HEK293T (cell line): ENCODE measurements around the gene CYB5D1.
A peak's percentile ranks its signal among the peaks of the same experiment; 100 is the strongest.

Source experiments
- ARNT ChIP-seq: fragments of 450-650 bp; IDR thresholded peaks from 2 replicates; pipeline ENCODE4 v1.6.1; 2017; ENCODE audit warnings: mild to moderate bottlenecking
- BHLHE40 ChIP-seq: fragments of 450-650 bp; IDR thresholded peaks from 2 replicates; pipeline ENCODE4 v1.6.1; 2016; ENCODE audit warnings: mild to moderate bottlenecking, moderate library complexity, borderline replicate concordance
- CTBP1 ChIP-seq: fragments of 450-650 bp; IDR thresholded peaks from 2 replicates; pipeline ENCODE4 v1.6.1; 2016; ENCODE audit warnings: borderline replicate concordance
- ELF4 ChIP-seq: fragments of 450-650 bp; IDR thresholded peaks from 2 replicates; pipeline ENCODE4 v1.6.1; 2017; ENCODE audit warnings: antibody characterized with exemption
- FOXA1 ChIP-seq: fragments of 450-650 bp; IDR thresholded peaks from 2 replicates; pipeline ENCODE4 v1.6.1; 2016; ENCODE audit warnings: mild to moderate bottlenecking
- FOXM1 ChIP-seq: fragments of 450-650 bp; IDR thresholded peaks from 2 replicates; pipeline ENCODE4 v1.6.1; 2017; ENCODE audit warnings: mild to moderate bottlenecking, borderline replicate concordance
- L3MBTL2 ChIP-seq: fragments of 450-650 bp; conservative IDR thresholded peaks from 2 replicates; pipeline ENCODE4 v1.6.1; 2016; ENCODE audit warnings: mild to moderate bottlenecking
- NFRKB ChIP-seq: fragments of 450-650 bp; IDR thresholded peaks from 2 replicates; pipeline ENCODE4 v1.6.1; 2016; ENCODE audit warnings: mild to moderate bottlenecking, moderate library complexity
- SP1 ChIP-seq: fragments of 450-650 bp; IDR thresholded peaks from 2 replicates; pipeline ENCODE4 v1.6.1; 2017
- SUZ12 ChIP-seq: fragments of 450-650 bp; IDR thresholded peaks from 2 replicates; pipeline ENCODE4 v1.6.1; 2016; ENCODE audit warnings: mild to moderate bottlenecking
- TARDBP ChIP-seq: fragments of 450-650 bp; IDR thresholded peaks from 2 replicates; pipeline ENCODE4 v1.6.1; 2016
- ZNF384 ChIP-seq: fragments of 450-650 bp; IDR thresholded peaks from 2 replicates; pipeline ENCODE4 v1.6.1; 2016
- TF ChIP-seq, protein P1 (sequence below): fragments of 450-650 bp; IDR thresholded peaks from 2 replicates; pipeline ENCODE4 v1.6.1; 2016

DNA sequence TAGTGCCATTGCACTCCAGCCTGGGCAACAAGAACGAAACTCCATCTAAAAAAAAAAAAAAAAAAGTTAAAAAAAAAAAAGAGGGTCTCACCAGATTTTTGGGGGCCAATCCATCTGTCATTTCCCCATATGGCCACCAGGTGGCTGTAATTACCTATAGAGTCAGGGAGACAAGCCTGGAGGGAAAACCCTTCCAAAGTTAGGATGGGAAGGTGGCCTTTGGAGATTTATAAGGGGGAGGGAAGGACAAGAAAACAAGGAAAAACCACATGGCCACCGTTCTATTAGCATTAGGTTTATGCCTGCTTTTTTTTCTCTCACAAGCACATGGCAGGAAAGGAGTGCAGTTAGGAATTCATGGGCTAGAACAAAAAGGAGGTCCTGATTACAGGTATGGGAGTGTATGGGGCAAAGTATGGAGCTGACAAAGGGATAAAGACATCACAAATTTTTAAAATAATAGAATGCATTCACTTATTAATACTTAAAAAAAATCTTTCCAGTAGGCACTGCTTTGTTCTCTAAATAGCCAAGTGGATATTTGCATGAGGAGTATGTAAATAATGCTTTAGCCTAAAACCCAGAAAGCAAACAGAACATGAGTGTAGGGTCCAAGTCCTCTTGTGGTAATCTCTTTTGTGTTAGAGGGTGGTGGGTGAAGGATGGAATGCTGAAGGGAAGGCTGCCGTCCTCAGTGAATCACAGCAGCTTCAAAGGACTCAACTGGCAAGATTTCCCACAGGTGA, 5.1 kb downstream of the CYB5D1 start:
- TF ChIP-seq FOXM1, result no peak
- TF ChIP-seq, protein P1, sequence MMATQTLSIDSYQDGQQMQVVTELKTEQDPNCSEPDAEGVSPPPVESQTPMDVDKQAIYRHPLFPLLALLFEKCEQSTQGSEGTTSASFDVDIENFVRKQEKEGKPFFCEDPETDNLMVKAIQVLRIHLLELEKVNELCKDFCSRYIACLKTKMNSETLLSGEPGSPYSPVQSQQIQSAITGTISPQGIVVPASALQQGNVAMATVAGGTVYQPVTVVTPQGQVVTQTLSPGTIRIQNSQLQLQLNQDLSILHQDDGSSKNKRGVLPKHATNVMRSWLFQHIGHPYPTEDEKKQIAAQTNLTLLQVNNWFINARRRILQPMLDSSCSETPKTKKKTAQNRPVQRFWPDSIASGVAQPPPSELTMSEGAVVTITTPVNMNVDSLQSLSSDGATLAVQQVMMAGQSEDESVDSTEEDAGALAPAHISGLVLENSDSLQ, result no peak
- TF ChIP-seq NFRKB, result no peak
- TF ChIP-seq SP1, result no peak
- TF ChIP-seq L3MBTL2, result no peak
- no peak for TF ChIP-seq ARNT
- TF ChIP-seq FOXA1, result no peak
- no peak for TF ChIP-seq ELF4
- TF ChIP-seq ZNF384, result peak; percentile 88
- TF ChIP-seq CTBP1, result no peak
- no peak for TF ChIP-seq TARDBP
- TF ChIP-seq SUZ12, result no peak
- TF ChIP-seq BHLHE40, result no peak
